22Rv1 (cell line): ENCODE results near the gene CLEC7A.

Source experiments
- H3K27ac ChIP-seq: fragments of 450-650 bp; 2 replicates; pipeline ENCODE4 v1.5.1; 2017
- CTCF ChIP-seq: fragments of 450-650 bp; IDR thresholded peaks from 2 replicates; pipeline ENCODE4 v1.5.1; 2017; ENCODE audit warnings: mild to moderate bottlenecking
- ZFX ChIP-seq: fragments of 450-650 bp; IDR thresholded peaks from 2 replicates; pipeline ENCODE4 v1.6.1; 2017; ENCODE audit warnings: antibody characterized with exemption, borderline replicate concordance

Gene CLEC7A

DNA sequence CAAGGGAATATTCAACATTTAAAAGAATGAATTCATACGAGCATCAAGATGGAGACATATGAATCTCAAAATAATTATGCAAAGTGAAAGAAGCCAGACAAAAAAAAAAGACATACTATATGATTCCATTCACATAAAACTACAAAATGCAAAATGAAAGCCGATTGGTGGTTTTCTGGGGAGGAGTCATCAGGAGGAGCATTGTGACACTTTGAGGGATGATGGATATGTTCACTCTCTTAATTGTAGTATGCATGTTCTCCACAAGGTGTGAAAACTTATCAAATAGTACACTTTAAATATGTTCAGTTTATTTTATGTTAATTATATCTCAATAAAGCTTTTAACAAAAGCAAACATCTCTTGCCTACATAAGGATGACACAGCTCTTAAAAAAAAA, 28.4 kb upstream of the CLEC7A start:
- TF ChIP-seq ZFX (no peak), CTCF (no peak)
- H3K27ac ChIP-seq: no peak overlapping the region

GRCh38 chr12:10155966-10156365, 26.0 kb upstream of the CLEC7A start:
- TF ChIP-seq CTCF (no peak), ZFX (no peak)

GRCh38 chr12:10154145-10154496, 24.1 kb upstream of the CLEC7A start:
- TF ChIP-seq CTCF (no peak), ZFX (no peak)
- H3K27ac ChIP-seq: no peak overlapping the region

More at GRCh38 chr12:10155966-10156365, 26.0 kb upstream of the CLEC7A start:
- H3K27ac ChIP-seq: no peak overlapping the region

- TF ChIP-seq ZFX (no peak), CTCF (peak; percentile 99)
- no peak overlapping the region for H3K27ac ChIP-seq
Observed at GRCh38 chr12:10153271-10154144, 23.5 kb upstream of the CLEC7A start.

GRCh38 chr12:10151621-10152020, 21.6 kb upstream of the CLEC7A start:
- no peak overlapping the region for H3K27ac ChIP-seq
- TF ChIP-seq CTCF (no peak), ZFX (no peak)

GRCh38 chr12:10147714-10148403, 17.9 kb upstream of the CLEC7A start:
- no peak for TF ChIP-seq CTCF
- no peak for TF ChIP-seq ZFX
- no peak overlapping the region for H3K27ac ChIP-seq
